NCI-H510A treated with DMSO at 0.1 percent for 48 hours (cell line): ENCODE results near the gene CLCNKB.
"Not testable (repeated sequence)": the region's sequence is repeated elsewhere in the genome, so short reads cannot be mapped to it uniquely, and the experiment has no call there.

Source experiments
- DNase-seq: peaks from one replicate; lab custom pipeline; 2025; lab: John Stamatoyannopoulos, UW

The CLCNKB gene

DNA sequence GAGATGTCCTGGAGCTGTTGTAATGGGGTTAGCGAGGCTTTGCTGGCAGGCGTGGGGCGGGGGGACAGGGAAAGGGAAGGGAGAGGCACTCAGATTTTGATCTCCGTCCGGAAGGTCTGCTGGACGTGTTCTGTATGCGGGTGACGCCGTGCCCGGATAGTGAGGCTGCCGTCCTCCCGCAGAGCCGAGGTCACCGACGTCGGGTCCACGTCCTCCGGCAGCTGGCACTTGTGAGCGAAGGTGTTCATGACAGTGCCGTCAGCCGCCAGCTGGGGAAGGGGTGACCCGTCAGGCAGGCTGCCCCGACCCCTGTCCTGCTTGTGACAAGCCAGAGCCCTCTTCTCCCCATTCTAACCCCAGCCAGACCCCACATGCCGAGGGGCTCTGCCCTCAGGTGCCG lies 28.1 kb upstream of the CLCNKB start:
- no peak for DNase-seq

DNA sequence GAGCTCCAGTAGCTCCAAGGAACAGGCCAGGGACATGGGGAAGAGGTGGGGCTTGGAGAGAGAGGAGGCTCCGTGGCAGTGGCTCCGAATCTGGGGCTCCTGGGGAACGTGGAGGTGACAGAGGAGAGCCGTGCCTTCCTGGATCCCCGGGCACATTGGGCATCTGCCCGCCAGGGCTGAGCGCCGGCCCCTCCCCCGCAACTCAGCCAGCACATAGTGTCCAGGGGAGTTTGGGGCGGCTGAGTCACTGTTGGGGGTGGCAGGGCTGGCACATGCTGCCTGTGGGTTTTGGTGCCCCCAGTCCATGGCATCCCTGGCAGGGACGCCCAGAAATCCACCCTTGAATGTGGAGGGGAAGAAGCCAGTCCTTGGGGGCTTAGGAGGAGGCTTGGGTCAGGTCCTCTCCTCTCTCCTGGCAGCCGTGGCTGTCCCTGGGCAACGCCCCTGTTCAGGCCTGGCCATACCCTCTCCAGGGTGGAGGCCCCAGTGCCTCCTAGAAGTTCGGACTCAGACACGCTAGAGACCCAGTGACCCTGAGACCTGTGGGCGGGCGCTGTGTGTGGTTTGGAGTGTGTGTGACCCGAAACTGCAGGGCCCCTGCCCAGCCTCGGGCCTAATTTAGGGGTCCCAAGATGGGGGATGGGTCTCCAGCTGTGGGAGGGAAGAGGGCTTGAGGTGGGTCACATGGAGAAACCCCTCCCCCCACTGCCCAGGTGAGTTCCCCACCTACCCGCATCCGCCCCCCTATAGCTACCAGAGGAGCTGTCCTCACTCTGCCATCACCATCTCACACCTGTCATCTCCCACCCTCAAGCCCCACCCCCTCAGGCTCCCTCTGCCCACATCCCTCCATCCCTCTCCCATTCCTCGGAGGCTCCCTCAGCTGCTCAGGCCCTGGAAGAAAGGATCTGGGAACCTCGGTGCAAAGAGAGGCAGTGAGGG lies 27.4 kb upstream of the CLCNKB start:
- DNase-seq: no peak

DNA sequence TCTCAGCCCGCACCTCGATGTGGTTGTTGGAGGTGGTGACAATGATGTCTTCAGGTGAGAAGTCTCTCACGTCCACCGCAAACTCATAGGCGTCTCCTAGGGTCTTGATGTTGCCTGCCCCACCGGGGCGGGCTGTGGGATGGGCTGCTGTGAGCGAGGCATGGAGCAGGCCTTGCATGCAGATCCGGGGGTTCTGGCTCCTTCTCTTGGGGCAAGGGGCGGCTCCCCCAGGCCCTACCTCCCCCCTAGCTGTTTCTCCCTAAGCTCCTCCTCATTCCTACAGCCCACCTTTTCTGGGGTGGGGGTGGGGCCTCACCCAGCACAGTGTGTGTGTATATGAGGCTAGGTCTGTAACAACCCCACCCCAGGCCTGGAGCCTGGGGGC lies 26.5 kb upstream of the CLCNKB start:
- no peak for DNase-seq

DNA sequence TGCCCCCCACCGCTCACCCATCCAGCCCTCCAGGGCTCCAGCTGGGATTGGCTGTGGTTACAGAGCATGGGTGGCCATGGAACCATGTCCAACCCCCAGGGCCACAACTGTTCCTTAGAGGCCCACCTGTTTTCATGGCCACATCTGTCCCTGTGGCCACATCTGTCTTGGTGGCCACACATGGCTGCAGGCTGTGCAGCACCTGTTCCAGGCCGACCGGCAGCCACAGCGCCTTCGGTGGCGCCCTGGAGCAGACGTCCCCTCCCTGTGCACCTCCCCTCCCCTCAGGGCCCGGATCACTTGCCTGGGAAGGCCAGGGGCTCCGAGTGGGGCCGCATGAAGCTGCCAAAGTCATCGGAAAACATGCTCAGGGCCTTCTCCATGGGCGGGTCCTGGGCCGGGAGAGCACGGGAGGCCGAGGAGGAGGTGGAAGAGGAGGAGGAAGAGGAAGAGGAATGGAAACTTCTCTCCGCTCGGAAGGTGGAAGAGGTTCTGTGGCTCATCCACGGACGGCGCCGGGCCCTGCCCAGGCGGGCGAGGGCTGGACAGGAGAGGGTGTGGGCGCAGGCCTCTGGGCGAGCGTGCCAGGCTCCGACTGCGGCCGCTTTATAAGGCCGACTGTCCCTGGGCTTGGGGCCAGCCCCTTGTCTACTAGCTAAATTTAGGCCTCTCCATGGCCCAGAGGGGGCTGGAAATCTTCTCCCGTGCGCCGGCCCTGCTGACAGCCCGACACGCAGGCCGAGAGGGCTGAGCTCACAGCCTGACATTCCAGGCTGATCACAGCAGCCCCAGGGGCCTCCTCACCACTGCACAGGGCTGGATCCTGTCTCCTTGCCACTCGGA lies 25.9 kb upstream of the CLCNKB start, which contains the start of gene HSPB7:
Gene HSPB7, minus strand, starts transcription at position 583 of the 843 bp plus-strand sequence. Its CDS starts 80 bp downstream, at position 503.
- peak; percentile 22 for DNase-seq

DNA sequence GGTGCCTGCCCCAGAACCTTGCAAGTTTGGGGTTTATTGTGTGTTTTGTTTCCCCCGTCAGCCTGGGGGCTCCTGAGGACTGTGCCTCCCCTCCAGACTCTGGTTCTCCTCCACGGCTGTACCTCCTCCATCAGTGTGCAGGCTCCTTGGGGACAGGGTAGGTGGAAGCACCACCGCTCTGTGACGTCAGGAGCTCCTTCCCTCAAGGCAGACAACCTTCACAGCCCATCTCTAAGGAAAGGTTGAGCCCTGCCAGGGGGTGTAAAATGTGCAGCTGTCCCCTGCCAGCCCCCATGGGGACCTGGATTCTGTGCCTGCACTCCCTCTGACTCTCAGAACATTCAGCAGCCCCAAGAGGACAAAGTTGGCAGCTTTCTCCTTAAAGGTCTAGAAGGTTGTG lies 25.3 kb upstream of the CLCNKB start:
- no peak for DNase-seq

DNA sequence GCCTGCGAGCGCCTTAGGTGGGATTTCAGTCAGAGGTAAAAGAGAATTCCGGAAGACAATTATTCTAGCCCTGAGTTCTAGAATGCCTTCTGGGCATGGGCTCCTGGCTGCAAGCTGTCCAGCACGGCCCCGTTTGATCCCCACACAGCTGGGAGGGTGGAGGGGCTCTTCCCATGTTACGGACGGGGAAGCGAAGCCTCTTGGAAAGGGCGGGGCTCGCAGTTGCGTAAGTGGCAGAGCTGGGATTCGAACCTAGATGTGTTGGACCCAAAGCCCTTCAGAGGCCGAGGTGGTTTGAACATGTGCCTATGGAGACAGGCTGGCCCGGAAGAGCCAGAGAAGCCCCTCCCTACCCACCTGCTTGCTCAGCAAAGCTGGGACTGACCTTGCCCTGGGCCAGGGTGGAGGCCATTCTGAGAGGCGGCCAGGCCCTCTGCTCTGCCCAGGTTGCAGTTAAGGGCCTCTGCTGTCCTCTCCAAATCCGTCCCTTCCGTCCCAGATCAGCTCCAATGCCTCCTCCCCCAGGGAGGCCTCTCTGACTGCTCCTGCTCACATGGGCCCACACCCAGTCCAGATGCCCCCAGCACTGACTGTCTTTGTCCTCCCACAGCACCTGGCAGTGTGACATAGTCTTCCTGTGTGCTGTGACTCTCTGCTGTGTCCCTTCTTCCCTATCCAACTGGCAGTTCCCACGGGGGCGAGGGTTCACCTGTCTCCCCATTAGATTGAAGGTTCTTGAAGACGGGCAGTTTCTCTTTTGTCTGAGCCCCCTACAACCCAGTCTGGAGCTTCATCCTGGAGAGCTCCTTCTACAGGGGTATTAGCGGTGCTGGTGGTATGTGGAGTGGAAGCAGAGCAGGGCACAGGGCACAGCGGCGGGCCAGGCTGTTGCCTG lies 24.6 kb upstream of the CLCNKB start:
- no peak for DNase-seq

DNA sequence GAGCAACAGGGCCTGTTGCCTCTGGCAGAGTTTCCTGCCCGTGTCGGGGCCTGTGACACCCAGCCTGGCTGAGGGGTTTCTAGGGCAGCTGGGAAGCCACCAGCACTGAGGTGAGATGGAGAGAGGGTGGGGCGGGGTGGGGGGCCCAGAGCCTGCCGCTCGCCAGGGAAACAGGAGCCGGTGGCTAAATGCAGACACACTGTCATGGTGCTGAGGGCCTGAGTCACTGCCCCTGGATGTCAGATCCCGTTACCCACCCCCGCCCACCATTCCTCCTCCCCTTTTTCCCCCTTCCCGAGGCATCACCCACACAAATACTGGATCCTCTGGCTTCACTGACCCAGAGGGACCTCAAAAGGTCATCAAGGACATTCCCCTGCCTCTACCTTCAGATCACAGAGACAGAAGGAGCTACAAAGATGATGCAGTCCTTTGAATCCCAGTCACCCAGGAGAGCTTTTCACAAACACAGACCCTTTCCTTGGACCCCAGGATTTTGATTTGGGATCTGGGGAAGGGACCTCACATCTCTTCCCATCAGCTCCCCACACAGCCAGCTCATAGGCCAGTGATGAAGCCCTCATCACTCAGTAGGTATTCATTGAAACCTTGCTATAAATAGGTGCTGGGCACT lies 23.8 kb upstream of the CLCNKB start:
- no peak for DNase-seq

DNA sequence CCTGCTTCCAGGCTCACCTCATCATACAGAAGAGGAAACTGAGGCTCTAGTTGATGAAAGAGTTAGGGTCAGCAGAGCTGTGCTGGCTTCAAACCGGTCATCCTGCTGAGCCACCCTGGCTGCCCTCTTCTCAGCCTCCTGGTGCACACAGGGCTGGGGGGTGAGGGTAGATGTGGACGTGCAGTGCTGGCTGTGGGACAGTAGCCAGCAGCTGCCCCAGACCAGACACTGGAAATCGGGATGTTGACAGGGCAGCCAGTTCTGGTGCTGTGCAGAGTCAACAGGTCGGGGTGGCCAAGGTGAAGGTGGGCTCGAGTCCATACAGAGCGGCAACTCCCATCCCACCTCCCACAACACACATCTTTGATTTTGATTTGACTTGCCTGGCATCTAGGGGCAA lies 23.3 kb upstream of the CLCNKB start:
- DNase-seq: no peak

DNA sequence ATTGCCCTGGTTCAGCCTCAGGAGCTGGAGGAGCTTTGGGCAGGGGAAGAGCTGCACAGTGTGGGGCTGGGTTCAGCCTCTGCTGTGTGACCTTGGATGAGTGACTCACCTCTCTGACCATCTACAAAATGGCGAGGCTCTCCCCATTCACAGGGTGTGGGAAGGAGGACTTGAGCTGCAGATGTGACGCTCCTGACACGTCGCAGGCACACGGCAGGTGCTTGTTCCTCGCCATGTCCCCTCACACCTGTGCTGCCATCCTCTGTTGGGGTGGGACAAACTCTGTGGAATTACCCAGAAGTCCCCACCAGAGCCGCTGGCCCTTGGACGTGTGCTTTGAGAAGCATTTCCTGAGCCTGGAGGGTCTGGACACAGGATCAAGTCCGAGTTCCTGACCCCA lies 22.7 kb upstream of the CLCNKB start:
- not testable (repeated sequence) for DNase-seq

DNA sequence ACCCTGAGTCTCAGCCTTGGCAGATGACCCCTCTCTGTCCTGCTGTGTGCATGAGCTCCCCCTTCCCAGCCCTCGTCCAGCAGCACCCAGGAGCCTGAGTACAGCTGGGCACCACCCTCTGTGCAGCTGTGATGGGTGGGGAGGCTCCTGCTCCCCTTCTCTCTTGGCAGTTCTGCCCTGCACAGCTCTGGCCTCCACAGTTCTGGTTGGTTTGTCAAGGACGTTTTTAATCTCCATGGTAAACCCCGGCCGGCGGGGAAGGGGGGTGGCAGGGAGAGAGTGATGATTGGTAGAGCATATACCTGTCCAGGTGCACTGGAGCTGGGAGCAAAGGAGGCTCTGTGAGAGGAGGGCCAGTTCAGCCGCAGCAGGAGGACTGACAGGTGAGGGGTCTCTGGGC lies 21.9 kb upstream of the CLCNKB start, which contains the start of gene CLCNKA:
Gene CLCNKA, plus strand, starts transcription at position 356 of the 400 bp plus-strand sequence. CDS start 584 bp downstream, outside the sequence.
- peak; percentile 98 for DNase-seq

DNA sequence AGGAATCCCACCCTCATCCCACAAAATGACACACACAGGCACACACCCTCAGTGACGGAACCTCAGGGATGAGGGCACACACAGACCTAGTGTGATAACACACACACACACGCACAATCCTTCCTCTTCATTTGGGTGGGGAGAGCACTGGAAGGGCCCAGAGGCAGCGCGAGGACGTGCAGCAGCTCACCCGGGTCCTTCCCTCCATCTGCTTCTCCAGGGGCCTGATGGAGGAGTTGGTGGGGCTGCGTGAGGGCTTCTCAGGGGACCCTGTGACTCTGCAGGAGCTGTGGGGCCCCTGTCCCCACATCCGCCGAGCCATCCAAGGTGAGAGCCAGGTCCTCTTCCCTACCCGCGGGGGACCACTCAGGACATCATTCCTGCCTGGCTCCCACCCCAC lies 21.2 kb upstream of the CLCNKB start:
- no peak for DNase-seq

DNA sequence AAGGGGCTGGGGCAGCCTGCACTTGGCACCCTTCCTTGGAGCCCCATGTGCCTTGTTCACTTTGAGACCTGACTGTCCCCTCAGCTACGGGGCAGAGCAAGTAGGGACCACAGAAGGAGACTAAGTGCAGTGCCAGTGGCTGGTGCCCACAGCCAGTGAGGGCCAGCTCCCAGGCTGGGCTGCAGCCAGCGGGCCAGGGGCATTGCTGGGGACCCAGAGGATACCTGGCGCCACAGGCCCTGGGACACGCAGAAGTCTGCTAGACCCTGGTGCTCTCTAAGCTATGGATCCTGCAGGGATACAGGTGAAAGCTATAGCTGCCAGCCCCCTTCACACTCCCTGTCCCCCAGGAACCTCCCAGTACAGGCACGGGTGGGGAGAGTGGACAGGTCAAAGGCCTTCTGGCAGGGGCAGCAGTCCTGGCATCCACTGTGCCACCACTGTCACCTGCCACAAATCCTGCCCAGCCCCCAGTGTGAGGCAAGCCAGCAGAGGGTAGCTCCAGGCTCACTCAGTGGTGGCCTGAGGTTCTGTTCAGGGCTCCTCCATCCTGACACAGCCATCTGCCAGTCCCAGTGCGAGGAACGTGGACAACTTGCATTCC lies 20.4 kb upstream of the CLCNKB start:
- no peak for DNase-seq

DNA sequence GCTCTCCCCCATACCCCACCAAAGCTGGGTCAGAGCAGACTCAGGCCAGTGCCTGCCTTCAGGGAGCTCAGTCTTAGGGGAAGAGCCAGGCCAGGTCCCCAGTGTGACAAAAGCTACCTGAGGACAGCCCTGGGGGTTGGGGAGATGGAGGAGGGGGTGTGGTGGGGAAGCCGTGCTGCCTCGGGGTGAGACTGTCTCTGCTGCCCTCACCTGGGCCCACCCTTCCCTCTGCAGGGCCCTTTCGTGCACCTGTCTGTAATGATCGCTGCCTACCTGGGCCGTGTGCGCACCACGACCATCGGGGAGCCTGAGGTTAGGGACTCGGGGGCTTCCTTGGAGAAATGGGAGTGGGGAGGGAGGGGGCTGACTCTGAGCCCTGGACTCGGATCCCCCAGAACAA lies 17.3 kb upstream of the CLCNKB start:
- DNase-seq: not testable (repeated sequence)

DNA sequence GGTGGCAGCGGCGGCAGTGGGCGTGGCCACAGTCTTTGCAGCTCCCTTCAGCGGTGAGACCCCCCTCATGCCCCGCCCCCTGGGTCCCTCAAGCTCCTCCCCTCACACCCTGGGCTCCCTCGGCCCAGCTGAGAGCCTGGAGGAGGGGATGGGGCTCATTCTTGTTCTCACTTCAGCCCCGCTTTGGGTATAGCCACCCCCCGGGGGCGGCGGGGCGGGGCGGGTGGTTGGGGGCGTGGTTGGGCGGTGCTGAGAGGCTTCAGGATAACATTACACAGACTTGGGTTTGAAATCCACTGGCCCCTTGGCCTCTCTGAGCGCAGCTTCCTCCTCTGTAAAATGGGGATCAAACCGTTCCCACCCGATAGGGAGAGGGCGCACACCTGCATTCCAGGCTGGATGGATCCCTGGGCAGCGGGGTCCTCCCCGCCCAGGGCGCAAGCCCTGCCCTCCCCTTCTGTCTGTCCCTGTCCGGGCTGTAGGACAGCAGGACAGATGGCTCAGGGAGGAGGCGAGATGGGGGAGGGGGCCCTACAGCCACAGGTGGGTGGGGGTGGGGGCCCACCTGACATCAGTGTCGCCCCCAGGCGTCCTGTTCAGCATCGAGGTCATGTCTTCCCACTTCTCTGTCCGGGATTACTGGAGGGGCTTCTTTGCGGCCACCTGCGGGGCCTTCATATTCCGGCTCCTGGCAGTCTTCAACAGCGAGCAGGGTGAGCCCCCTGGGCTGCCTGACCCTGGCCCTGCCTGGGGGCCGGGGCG lies 16.7 kb upstream of the CLCNKB start:
- DNase-seq: no peak

DNA sequence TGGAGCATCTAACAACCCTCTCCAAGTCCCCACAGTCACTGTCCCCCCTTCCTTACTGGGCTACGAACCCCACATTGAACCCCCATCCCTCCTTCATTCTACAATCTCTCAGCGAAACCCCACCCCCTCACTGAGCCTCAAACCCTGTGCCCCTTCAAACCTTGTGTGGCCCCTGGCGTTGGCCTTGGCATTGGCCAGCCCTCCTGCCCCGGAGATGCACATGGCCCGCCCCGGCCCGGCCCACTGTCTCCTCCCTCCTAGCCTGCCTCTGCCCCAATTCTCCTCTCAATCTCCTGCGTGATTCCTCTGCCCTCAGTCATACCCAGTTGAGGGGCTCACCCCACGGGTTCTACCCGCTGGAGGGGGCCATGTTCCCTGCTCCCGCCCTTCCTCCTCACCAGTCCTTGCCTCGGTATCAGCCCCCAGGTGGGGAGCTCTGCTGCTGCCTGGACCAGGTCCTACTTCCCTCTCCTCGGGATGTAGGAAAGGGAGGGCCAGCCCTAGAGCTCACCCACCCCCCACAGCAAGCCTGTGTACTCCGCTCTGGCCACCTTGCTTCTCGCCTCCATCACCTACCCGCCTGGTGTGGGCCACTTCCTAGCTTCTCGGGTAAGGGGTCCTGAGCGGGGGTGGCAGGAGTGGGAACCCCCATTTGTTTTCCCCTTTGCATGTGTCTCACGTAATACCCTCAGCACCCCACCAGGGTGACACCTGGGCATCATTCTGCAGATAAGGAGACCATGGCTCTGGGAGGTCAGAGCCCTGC lies 15.2 kb upstream of the CLCNKB start:
- no peak for DNase-seq

DNA sequence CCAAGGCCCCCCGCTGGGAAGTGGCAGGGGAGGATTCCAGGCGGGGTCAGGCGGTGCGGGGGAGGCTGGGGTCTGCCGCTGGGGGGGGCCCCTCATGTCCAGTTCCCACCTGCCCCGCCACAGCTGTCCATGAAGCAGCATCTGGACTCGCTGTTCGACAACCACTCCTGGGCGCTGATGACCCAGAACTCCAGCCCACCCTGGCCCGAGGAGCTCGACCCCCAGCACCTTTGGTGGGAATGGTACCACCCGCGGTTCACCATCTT lies 14.6 kb upstream of the CLCNKB start:
- not testable (repeated sequence) for DNase-seq

DNA sequence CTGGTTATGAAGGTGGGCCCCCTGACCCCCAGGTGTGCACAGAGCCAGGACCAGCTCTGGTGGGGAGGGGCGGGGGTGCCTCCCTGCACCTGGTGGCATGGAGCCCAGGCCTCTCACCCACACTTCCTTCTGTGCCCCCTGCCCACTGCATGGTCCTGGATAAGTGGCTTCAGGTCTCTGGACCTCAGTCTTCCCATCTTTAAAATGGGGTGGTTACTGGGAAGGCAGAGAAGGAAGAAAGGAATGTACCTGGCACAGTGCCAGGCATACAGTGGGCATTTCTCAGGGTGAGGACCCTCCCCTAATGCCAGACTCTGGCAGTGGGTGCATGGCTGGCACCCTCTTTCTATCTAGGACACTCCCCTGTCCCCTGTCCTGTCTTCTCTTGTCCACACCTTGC lies 14.3 kb upstream of the CLCNKB start:
- no peak for DNase-seq

DNA sequence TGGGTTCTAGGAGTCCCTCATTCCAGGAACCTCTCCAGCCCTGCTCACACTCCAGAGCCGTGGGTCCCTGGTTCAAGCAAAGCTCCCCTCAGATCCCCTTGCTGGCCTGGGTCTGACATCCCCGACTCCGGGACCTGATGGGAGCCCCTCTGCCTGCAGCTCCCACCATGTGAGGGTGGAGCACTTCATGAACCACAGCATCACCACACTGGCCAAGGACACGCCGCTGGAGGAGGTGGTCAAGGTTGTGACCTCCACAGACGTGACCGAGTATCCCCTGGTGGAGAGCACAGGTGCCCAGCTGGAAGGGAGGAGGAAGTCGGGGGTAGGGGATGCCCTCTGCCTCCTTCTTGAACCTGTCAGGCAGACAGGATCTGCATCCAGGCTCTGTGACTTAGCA lies 12.0 kb upstream of the CLCNKB start:
- no peak for DNase-seq

DNA sequence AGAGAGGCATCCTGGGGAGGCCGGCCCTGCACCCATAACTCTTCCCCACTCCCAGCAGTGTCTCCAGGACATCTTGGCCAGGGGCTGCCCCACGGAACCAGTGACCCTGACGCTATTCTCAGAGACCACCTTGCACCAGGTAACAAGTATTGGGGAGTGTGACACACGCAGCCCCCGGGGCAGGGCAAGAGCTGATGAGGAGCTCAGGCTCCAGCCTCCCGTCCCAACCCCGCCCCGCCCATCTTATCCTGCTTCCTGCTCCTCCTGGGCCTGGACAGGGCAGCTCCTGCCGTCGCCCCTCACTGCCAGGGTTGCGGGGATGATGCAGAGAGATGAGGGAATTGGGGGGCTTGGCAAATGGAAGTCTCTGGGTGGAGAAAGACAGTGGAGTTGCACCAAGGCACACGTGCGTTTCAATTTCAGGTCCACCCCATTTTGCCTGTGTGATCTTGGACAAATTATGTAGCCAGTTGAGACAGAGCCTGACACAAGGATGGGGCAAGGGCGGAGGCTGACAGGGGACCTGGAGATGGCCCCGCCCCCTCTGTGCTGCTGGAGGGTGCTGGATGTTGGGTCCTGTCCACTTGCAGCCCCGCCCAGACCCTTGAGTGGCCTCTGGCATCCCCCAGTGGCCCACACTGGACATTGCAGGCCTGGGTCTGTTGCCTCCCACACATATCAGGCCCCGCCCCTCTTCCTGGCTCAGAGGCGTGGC lies 11.0 kb upstream of the CLCNKB start:
- peak; percentile 87 for DNase-seq
